AG10803 (cell line): ENCODE data around the gene PLXNA4.

ENCODE experiments used
- DNase-seq: peaks from one replicate; pipeline ENCODE4 v3.0.0; 2010; ENCODE audit warnings: low read depth
- H3K4me3 ChIP-seq: 2 replicates; pipeline ENCODE4 v1.5.1; 2011; ENCODE audit warnings: mild to moderate bottlenecking, low read length, control low read depth
- CTCF ChIP-seq: conservative IDR thresholded peaks from 2 replicates; pipeline ENCODE4 v1.5.1; 2011; ENCODE audit warnings: mild to moderate bottlenecking, low read length, control low read depth, inconsistent platforms

PLXNA4 gene

GRCh38 chr7:132614428-132615318, 38.4 kb upstream of the PLXNA4 start:
- peak overlapping the region; percentile 27 for H3K4me3 ChIP-seq
- TF ChIP-seq CTCF: no peak; the same call in 1 of the 2 replicates
- DNase-seq: peak; percentile 26

- H3K4me3 ChIP-seq: no peak overlapping the region
- no peak for TF ChIP-seq CTCF
- DNase-seq: no peak
Measured at GRCh38 chr7:132613737-132614136, 37.5 kb upstream of the PLXNA4 start.

GRCh38 chr7:132610995-132611394, 34.7 kb upstream of the PLXNA4 start:
- no peak for DNase-seq
- no peak for TF ChIP-seq CTCF
- no peak overlapping the region for H3K4me3 ChIP-seq

GRCh38 chr7:132609906-132610520, 33.7 kb upstream of the PLXNA4 start:
- DNase-seq: no peak
- TF ChIP-seq CTCF: no peak
- H3K4me3 ChIP-seq: no peak overlapping the region

GRCh38 chr7:132609222-132609621, 33.0 kb upstream of the PLXNA4 start:
- TF ChIP-seq CTCF: no peak
- no peak overlapping the region for H3K4me3 ChIP-seq
- DNase-seq: peak; percentile 70

GRCh38 chr7:132608523-132608922, 32.3 kb upstream of the PLXNA4 start:
- TF ChIP-seq CTCF: no peak
- no peak for DNase-seq

GRCh38 chr7:132607656-132608055, 31.4 kb upstream of the PLXNA4 start:
- TF ChIP-seq CTCF: no peak
- no peak overlapping the region for H3K4me3 ChIP-seq
- no peak for DNase-seq

More at GRCh38 chr7:132608523-132608922, 32.3 kb upstream of the PLXNA4 start:
- no peak overlapping the region for H3K4me3 ChIP-seq
